Body of pancreas (tissue), 4 donors: ENCODE results near the gene TFF2.

ENCODE experiments used
- POLR2A ChIP-seq, 3 donors: fragments of 450-650 bp; IDR thresholded peaks; one replicate each; pipeline ENCODE4 v1.6.1; 2016; ENCODE audit warnings: antibody characterized with exemption in 3 of 3, mild to moderate bottlenecking in 2 of 3
- TF ChIP-seq, protein P1 (sequence below), 7 experiments: fragments of 450-650 bp in 4 of 7; fragments of 200-600 bp in 3 of 7; sonication (generic) in 3 of 7; IDR thresholded peaks; one replicate each; pipeline ENCODE4 v1.5.1; 2016 to 2019; ENCODE audit warnings: antibody characterized with exemption in 7 of 7

DNA sequence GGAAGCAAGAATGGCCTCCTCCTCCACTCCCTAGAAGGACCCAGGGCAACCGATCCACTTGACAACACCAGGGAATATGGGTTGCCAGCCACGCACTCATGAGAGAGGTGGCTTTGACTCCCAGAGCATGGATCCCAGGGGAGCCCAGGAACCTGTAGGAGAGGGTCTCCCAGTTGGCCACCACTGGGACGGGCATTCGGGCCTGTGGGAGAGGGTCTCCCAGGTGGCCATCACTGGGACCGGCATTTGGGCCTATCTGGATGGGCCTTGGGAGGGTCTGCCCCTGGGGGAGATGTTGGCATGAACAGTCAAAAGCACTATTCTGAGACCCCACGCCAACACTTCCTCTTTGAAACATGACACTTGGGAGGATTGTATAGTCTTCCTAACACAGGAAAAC is 15.0 kb upstream of the TFF2 start:
- TF ChIP-seq, protein P1, sequence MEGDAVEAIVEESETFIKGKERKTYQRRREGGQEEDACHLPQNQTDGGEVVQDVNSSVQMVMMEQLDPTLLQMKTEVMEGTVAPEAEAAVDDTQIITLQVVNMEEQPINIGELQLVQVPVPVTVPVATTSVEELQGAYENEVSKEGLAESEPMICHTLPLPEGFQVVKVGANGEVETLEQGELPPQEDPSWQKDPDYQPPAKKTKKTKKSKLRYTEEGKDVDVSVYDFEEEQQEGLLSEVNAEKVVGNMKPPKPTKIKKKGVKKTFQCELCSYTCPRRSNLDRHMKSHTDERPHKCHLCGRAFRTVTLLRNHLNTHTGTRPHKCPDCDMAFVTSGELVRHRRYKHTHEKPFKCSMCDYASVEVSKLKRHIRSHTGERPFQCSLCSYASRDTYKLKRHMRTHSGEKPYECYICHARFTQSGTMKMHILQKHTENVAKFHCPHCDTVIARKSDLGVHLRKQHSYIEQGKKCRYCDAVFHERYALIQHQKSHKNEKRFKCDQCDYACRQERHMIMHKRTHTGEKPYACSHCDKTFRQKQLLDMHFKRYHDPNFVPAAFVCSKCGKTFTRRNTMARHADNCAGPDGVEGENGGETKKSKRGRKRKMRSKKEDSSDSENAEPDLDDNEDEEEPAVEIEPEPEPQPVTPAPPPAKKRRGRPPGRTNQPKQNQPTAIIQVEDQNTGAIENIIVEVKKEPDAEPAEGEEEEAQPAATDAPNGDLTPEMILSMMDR (IDR thresholded peaks at IDR 0.05): no peak
- no peak for TF ChIP-seq POLR2A (IDR thresholded peaks at IDR 0.05)
